Prostate gland (tissue), 2 donors: Measurements from ENCODE around the gene CDHR1.

Experiments
- POLR2A ChIP-seq: fragments of 450-650 bp; IDR thresholded peaks from one replicate; pipeline ENCODE4 v1.6.1; 2016; ENCODE audit warnings: antibody characterized with exemption, mild to moderate bottlenecking
- TF ChIP-seq, protein P1 (sequence below), 4 experiments: fragments of 200-600 bp in 2 of 4; fragments of 450-650 bp in 2 of 4; sonication (generic) in 2 of 4; IDR thresholded peaks; 1 replicate in 3 of 4; 2 replicates in 1 of 4; pipeline ENCODE4 v1.5.1; 2016 to 2019; ENCODE audit warnings: antibody characterized with exemption in 4 of 4, mild to moderate bottlenecking in 2 of 4, moderate library complexity in 2 of 4

DNA sequence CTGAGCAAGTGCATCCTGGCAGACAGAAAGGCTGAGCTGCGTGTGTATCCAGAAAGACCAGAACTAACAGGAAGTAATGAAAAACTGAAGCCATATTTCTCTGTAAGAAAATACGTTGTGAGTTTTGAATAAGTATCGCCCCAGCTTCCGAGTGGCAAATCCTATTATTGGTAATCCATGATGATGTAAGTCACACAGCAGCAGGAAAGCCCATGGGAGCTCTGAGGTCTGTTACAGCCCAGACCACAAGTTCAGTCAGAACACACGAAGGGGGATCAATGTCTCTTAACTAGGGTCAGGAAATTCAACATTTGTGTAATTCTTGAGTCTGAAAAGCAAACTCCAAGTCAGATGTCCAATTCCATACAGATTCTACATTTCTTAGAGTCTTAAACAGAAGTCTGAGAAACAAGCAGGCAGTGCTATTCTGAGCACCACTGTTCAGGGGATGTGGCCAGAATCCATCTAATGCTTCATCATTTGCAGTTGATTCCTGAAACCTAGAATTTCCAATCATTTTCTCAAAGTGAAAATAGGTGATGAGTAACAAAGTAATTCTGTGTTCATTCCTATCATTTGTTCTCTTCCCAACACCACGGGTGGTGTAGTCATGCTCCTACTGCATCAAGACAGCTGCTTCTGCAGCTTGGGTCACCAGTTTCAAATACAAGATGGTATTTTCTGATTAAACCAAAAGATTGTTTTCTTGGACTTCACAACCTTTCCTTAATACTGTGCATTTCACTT, 31.3 kb downstream of the CDHR1 start, which contains the start of gene LRIT2:
- TF ChIP-seq, protein P1, sequence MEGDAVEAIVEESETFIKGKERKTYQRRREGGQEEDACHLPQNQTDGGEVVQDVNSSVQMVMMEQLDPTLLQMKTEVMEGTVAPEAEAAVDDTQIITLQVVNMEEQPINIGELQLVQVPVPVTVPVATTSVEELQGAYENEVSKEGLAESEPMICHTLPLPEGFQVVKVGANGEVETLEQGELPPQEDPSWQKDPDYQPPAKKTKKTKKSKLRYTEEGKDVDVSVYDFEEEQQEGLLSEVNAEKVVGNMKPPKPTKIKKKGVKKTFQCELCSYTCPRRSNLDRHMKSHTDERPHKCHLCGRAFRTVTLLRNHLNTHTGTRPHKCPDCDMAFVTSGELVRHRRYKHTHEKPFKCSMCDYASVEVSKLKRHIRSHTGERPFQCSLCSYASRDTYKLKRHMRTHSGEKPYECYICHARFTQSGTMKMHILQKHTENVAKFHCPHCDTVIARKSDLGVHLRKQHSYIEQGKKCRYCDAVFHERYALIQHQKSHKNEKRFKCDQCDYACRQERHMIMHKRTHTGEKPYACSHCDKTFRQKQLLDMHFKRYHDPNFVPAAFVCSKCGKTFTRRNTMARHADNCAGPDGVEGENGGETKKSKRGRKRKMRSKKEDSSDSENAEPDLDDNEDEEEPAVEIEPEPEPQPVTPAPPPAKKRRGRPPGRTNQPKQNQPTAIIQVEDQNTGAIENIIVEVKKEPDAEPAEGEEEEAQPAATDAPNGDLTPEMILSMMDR (IDR thresholded peaks at IDR 0.05) = no peak
- no peak for TF ChIP-seq POLR2A
